ENCODE measurements around the gene GP2. TPM values are rescaled to one million over a fixed set of nuclear protein-coding genes. Genes with fewer than 3 reads are reported as not detected.
"Not testable (repeated sequence)": the region's sequence is repeated elsewhere in the genome, so short reads cannot be mapped to it uniquely, and the experiment has no call there.

Gene GP2
- total and polyA plus RNA-seq, 2 donors (not counting 1 experiment from before 2014, with no cell fraction given): not detected

DNA sequence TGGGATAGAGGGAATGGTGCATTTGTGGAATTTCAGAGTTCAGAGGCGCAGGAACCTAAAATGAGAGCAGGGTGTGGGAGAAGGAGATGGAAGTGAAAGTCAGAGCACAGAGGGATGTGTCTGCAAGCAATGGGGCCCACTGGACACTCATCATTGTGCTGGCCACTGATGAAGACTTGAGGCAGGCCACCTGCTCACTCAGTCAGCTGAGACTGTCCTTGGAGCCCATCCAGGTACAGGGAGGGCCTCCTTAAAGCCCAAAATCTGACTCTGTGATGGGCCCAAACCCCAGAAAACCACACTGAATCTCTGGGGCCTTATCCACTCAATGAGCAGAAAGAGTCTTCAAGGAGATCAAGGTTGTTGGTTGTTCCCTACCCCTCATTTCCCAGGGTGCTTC, 5.6 kb downstream of the GP2 start:
- Histone ChIP-seq H3K27me3 (ENCODE audit: control insufficient read depth, insufficient read depth, low read length) (no peaks in the 10 kb centered on the region), H4K20me1 (ENCODE audit: control insufficient read depth, extremely low read depth, insufficient read depth, low read length) (no peaks in the 10 kb centered on the region), H3K27ac (ENCODE audit: insufficient read depth, low read length) (no peak overlapping the region), H3K4me3 (replicated peaks in 1 of 4; ENCODE audit: control extremely low read depth in 1 of 4, insufficient read depth in 1 of 4, low read depth in 3 of 4, low read length in 4 of 4) (no peak overlapping the region), H3K36me3 (ENCODE audit: control insufficient read depth, insufficient read depth, low read length) (no peaks in the 10 kb centered on the region), H3K9ac (ENCODE audit: insufficient read depth, low read length) (no peak overlapping the region), H3K9me3 (ENCODE audit: control insufficient read depth, insufficient read depth, low read depth, low read length) (no peaks in the 10 kb centered on the region), H2AFZ (ENCODE audit: low read length) (no peak overlapping the region), H3K79me2 (ENCODE audit: control insufficient read depth, insufficient read depth, low read length) (no peaks in the 10 kb centered on the region), H3K4me2 (ENCODE audit: extremely low read depth, insufficient read depth, low read length) (no peak overlapping the region), H3K4me1 (ENCODE audit: control insufficient read depth, extremely low read depth, insufficient read depth, low read length) (no peaks in the 10 kb centered on the region)
- no peak for TF ChIP-seq EZH2 (IDR thresholded peaks at IDR 0.05; ENCODE audit: low read length, missing control alignments)
- TF ChIP-seq, protein P1, sequence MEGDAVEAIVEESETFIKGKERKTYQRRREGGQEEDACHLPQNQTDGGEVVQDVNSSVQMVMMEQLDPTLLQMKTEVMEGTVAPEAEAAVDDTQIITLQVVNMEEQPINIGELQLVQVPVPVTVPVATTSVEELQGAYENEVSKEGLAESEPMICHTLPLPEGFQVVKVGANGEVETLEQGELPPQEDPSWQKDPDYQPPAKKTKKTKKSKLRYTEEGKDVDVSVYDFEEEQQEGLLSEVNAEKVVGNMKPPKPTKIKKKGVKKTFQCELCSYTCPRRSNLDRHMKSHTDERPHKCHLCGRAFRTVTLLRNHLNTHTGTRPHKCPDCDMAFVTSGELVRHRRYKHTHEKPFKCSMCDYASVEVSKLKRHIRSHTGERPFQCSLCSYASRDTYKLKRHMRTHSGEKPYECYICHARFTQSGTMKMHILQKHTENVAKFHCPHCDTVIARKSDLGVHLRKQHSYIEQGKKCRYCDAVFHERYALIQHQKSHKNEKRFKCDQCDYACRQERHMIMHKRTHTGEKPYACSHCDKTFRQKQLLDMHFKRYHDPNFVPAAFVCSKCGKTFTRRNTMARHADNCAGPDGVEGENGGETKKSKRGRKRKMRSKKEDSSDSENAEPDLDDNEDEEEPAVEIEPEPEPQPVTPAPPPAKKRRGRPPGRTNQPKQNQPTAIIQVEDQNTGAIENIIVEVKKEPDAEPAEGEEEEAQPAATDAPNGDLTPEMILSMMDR (conservative IDR thresholded peaks at IDR 0.05 in 1 of 2, IDR thresholded peaks at IDR 0.05 in 1 of 2; ENCODE audit: low read depth in 1 of 2, low read length in 2 of 2): no peak
- DNase-seq (ENCODE audit: low read depth in 2 of 2): no peak

DNA sequence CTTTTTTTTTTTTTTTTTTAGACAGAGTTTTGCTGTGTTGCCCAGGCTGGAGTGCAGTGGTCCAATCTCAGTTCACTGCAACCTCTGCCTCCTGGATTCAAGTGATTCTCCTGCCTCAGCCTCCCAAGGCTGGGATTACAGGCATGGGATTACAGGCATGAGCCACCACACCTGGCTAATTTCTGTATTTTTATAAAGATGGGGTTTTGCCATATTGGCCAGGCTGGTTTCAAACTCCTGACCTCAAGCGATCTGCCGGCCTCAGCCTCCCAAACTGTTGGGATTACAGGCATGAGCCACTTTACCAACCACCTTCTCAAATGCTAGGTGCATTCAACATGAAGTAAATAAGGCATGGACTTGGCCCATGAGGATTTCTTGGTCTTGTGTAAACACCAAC, 6.3 kb downstream of the GP2 start:
- not testable (repeated sequence) for H4K20me1 ChIP-seq (ENCODE audit: control insufficient read depth, extremely low read depth, insufficient read depth, low read length)

DNA sequence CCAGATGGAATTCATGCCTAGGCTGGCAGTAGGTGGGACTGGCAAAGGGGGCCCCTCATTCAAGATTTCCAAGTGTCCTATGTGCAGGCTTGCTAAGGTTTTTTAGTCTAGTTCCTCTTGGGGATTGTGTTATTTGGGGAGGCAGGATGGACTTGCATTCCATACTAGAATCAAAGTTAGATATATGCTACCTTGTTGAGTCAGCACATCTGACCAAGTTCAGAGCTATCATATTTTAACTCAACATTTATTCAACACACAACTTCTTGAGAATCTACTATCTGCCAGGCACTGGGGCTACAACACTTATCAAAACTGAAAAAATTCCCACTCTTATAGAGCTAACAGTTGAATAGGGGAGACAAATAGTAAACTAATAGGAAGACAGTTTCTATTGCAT, 6.7 kb downstream of the GP2 start:
- no peaks in the 10 kb centered on the region for H3K27me3 ChIP-seq (ENCODE audit: control insufficient read depth, insufficient read depth, low read length)
- no peak overlapping the region for H3K9ac ChIP-seq (ENCODE audit: insufficient read depth, low read length)
- no peak overlapping the region for H2AFZ ChIP-seq (ENCODE audit: low read length)
- no peaks in the 10 kb centered on the region for H3K9me3 ChIP-seq (ENCODE audit: control insufficient read depth, insufficient read depth, low read depth, low read length)
- DNase-seq (ENCODE audit: low read depth in 2 of 2): no peak
- H3K27ac ChIP-seq (ENCODE audit: insufficient read depth, low read length): no peak overlapping the region
- H3K4me1 ChIP-seq (ENCODE audit: control insufficient read depth, extremely low read depth, insufficient read depth, low read length): no peaks in the 10 kb centered on the region
- no peaks in the 10 kb centered on the region for H4K20me1 ChIP-seq (ENCODE audit: control insufficient read depth, extremely low read depth, insufficient read depth, low read length)
- no peak overlapping the region for H3K4me3 ChIP-seq (replicated peaks in 1 of 4; ENCODE audit: control extremely low read depth in 1 of 4, insufficient read depth in 1 of 4, low read depth in 3 of 4, low read length in 4 of 4)
- no peaks in the 10 kb centered on the region for H3K79me2 ChIP-seq (ENCODE audit: control insufficient read depth, insufficient read depth, low read length)
- TF ChIP-seq, protein P1 (conservative IDR thresholded peaks at IDR 0.05 in 1 of 2, IDR thresholded peaks at IDR 0.05 in 1 of 2; ENCODE audit: low read depth in 1 of 2, low read length in 2 of 2): no peak
- no peak for TF ChIP-seq EZH2 (IDR thresholded peaks at IDR 0.05; ENCODE audit: low read length, missing control alignments)
- no peaks in the 10 kb centered on the region for H3K36me3 ChIP-seq (ENCODE audit: control insufficient read depth, insufficient read depth, low read length)
- no peak overlapping the region for H3K4me2 ChIP-seq (ENCODE audit: extremely low read depth, insufficient read depth, low read length)

More for the DNA sequence above, 6.3 kb downstream of the GP2 start:
- not testable (repeated sequence) for H3K36me3 ChIP-seq (ENCODE audit: control insufficient read depth, insufficient read depth, low read length); DNase-seq (ENCODE audit: low read depth in 2 of 2); H3K9me3 ChIP-seq (ENCODE audit: control insufficient read depth, insufficient read depth, low read depth, low read length); H3K27me3 ChIP-seq (ENCODE audit: control insufficient read depth, insufficient read depth, low read length); H2AFZ ChIP-seq (ENCODE audit: low read length); H3K79me2 ChIP-seq (ENCODE audit: control insufficient read depth, insufficient read depth, low read length); H3K27ac ChIP-seq (ENCODE audit: insufficient read depth, low read length); H3K9ac ChIP-seq (ENCODE audit: insufficient read depth, low read length); H3K4me3 ChIP-seq (replicated peaks in 1 of 4; ENCODE audit: control extremely low read depth in 1 of 4, insufficient read depth in 1 of 4, low read depth in 3 of 4, low read length in 4 of 4); H3K4me2 ChIP-seq (ENCODE audit: extremely low read depth, insufficient read depth, low read length); H3K4me1 ChIP-seq (ENCODE audit: control insufficient read depth, extremely low read depth, insufficient read depth, low read length)

Measured in fibroblast of lung (primary cell).